IMR-90 (cell line): ENCODE measurements around the gene PBX4.

Experiments
- BHLHE40 ChIP-seq: fragments of 150-350 bp; IDR thresholded peaks from 2 replicates; pipeline ENCODE4 v1.6.1; 2016; ENCODE audit warnings: mild to moderate bottlenecking, low read depth, low read length
- CEBPB ChIP-seq: IDR thresholded peaks from 2 replicates; pipeline ENCODE4 v1.6.1; 2012; ENCODE audit warnings: low read depth, low read length, improper control_type of control experiment
- CTCF ChIP-seq: conservative IDR thresholded peaks from 2 replicates; pipeline ENCODE4 v1.5.1; 2012; ENCODE audit warnings: mild to moderate bottlenecking, low read depth, low read length, improper control_type of control experiment
- ELK1 ChIP-seq: fragments of 150-350 bp; IDR thresholded peaks from 2 replicates; pipeline ENCODE4 v1.6.1; 2016; ENCODE audit warnings: low read depth, mild to moderate bottlenecking, low read length, moderate library complexity, borderline replicate concordance
- MAFK ChIP-seq: IDR thresholded peaks from 2 replicates; pipeline ENCODE4 v1.6.1; 2012; ENCODE audit warnings: low read depth, low read length, improper control_type of control experiment
- MAZ ChIP-seq: IDR thresholded peaks from 2 replicates; pipeline ENCODE4 v1.6.1; 2012; ENCODE audit warnings: low read depth, mild to moderate bottlenecking, low read length, improper control_type of control experiment, moderate library complexity, borderline replicate concordance
- POLR2A ChIP-seq: IDR thresholded peaks from 2 replicates; pipeline ENCODE4 v1.6.1; 2012; ENCODE audit warnings: mild to moderate bottlenecking, low read depth, low read length
- RAD21 ChIP-seq: IDR thresholded peaks from 2 replicates; pipeline ENCODE4 v1.6.1; 2012; ENCODE audit warnings: low read length, improper control_type of control experiment
- RCOR1 ChIP-seq: IDR thresholded peaks from 2 replicates; pipeline ENCODE4 v1.6.1; 2012; ENCODE audit warnings: mild to moderate bottlenecking, low read length, improper control_type of control experiment; ENCODE audit not compliant: insufficient replicate concordance
- SMC3 ChIP-seq: fragments of 150-350 bp; IDR thresholded peaks from 2 replicates; pipeline ENCODE4 v1.6.1; 2016; ENCODE audit warnings: low read depth, mild to moderate bottlenecking, antibody characterized with exemption, low read length, moderate library complexity

GRCh38 chr19:19530889-19531288, 87.6 kb downstream of the PBX4 start:
- no peak for TF ChIP-seq CTCF
- TF ChIP-seq POLR2A, result no peak
- no peak for TF ChIP-seq MAFK
- no peak for TF ChIP-seq CEBPB
- TF ChIP-seq RAD21, result no peak
- TF ChIP-seq MAZ, result no peak
- no peak for TF ChIP-seq SMC3
- no peak for TF ChIP-seq ELK1
- TF ChIP-seq BHLHE40, result no peak
- TF ChIP-seq RCOR1, result no peak
